Smooth muscle cell (in vitro differentiated cells): Measurements from ENCODE around the gene SP8. TPM values are rescaled to one million over a fixed set of nuclear protein-coding genes. Genes with fewer than 3 reads are reported as not detected.

Experiments used
- DNase-seq: peaks from one replicate; lab custom pipeline; 2025; ENCODE audit not compliant: unreplicated experiment; lab: John Stamatoyannopoulos, UW
- H2AFZ ChIP-seq: fragments of 200-600 bp; sonication (generic); 2 replicates; pipeline ENCODE4 v1.6.0; 2016; ENCODE audit warnings: antibody characterized with exemption, low read depth, mild to moderate bottlenecking
- H3F3A ChIP-seq: fragments of 200-600 bp; sonication (generic); 2 replicates; pipeline ENCODE4 v1.6.0; 2017; ENCODE audit warnings: antibody characterized with exemption, low read depth
- H3K27ac ChIP-seq: fragments of 200-600 bp; sonication (generic); 2 replicates; pipeline ENCODE4 v1.5.1; 2016; ENCODE audit warnings: low read depth, mild to moderate bottlenecking
- H3K27me3 ChIP-seq: fragments of 200-600 bp; sonication (generic); 2 replicates; pipeline ENCODE4 v1.6.1; 2016; ENCODE audit warnings: low read depth, mild to moderate bottlenecking
- H3K36me3 ChIP-seq: fragments of 200-600 bp; sonication (generic); 2 replicates; pipeline ENCODE4 v1.5.1; 2016; ENCODE audit warnings: low read depth
- H3K4me1 ChIP-seq: fragments of 200-600 bp; sonication (generic); 2 replicates; pipeline ENCODE4 v1.5.1; 2016; ENCODE audit warnings: low read depth
- H3K4me2 ChIP-seq: fragments of 200-600 bp; sonication (generic); 2 replicates; pipeline ENCODE4 v1.6.0; 2016; ENCODE audit warnings: mild to moderate bottlenecking
- H3K4me3 ChIP-seq: fragments of 200-600 bp; sonication (generic); 2 replicates; pipeline ENCODE4 v1.5.1; 2016; ENCODE audit warnings: mild to moderate bottlenecking
- H3K79me2 ChIP-seq: fragments of 200-600 bp; sonication (generic); 2 replicates; pipeline ENCODE4 v1.6.0; 2016; ENCODE audit warnings: low read depth, mild to moderate bottlenecking
- H3K9ac ChIP-seq: fragments of 200-600 bp; sonication (generic); 2 replicates; pipeline ENCODE4 v1.6.0; 2016; ENCODE audit warnings: low read depth
- H3K9me3 ChIP-seq: fragments of 200-600 bp; sonication (generic); replicated peaks from 2 replicates; pipeline ENCODE4 v1.5.1; 2016; ENCODE audit warnings: low read depth
- H4K20me1 ChIP-seq: fragments of 200-600 bp; sonication (generic); 2 replicates; pipeline ENCODE4 v1.6.0; 2016; ENCODE audit warnings: low read depth
- CTCF ChIP-seq: fragments of 200-600 bp; sonication (generic); IDR thresholded peaks from 2 replicates; pipeline ENCODE4 v1.5.1; 2017; ENCODE audit warnings: borderline replicate concordance, mild to moderate bottlenecking, antibody characterized with exemption; ENCODE audit not compliant: insufficient read depth, poor library complexity, severe bottlenecking
- WGBS: methylation state at CpG from one replicate; pipeline ENCODE4 v1.1.7; 2016; ENCODE audit warnings: low lambda C conversion rate; 5-methylcytosine and 5-hydroxymethylcytosine counted together
- polyA plus RNA-seq: library from polyadenylated mRNA; unstranded; fragments of >200 nt; fragmentation: Nextera tagmentation; extraction: Ambion mirVana; gene quantifications from 2 replicates; pipeline ENCODE4 v1.2.1, GENCODE V29; 2016
- total RNA-seq: library from RNA; depleted of rRNA; stranded (reverse); fragments of >200 nt; gene quantifications from 2 replicates; pipeline ENCODE4 v1.2.3, GENCODE V29; 2014

SP8 gene
- total and polyA plus RNA-seq, 2 experiments from 2014 or later: not detected

GRCh38 chr7:20745702-20746101, 41.0 kb downstream of the SP8 start:
- Histone ChIP-seq H3K79me2 (no peaks in the 10 kb centered on the region), H3K4me1 (no peaks in the 10 kb centered on the region), H3K36me3 (no peaks in the 10 kb centered on the region), H3K27me3 (no peaks in the 10 kb centered on the region), H3K4me2 (no peak overlapping the region), H2AFZ (no peak overlapping the region), H4K20me1 (no peaks in the 10 kb centered on the region), H3F3A (no peaks in the 10 kb centered on the region), H3K4me3 (no peak overlapping the region), H3K9ac (no peak overlapping the region), H3K27ac (no peak overlapping the region), H3K9me3 (no peaks in the 10 kb centered on the region)
- TF ChIP-seq CTCF: no peak
- DNase-seq: no peak
- WGBS: 86% methylated on average over 7 of the region's 7 CpGs

DNA sequence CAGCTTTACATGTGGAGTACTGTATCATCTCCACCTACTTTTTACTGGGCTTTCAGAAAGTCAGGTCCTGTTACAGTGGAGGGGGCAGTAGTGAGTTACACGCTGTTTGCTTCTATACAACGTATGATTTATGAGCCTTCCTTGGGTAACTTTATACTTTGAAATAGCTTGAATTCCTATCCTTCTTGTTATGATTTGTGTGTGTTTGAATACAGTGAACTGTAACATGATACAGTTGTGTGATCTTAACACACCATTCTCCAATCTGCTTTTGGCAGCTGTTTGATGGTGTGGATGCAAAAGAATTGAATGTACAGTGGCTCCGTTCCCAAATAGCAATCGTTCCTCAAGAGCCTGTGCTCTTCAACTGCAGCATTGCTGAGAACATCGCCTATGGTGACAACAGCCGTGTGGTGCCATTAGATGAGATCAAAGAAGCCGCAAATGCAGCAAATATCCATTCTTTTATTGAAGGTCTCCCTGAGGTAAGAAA, 41.7 kb downstream of the SP8 start:
- Histone ChIP-seq H3K79me2 (no peaks in the 10 kb centered on the region), H3K4me3 (no peak overlapping the region), H3K9ac (no peak overlapping the region), H2AFZ (no peak overlapping the region), H4K20me1 (no peaks in the 10 kb centered on the region), H3K27me3 (no peaks in the 10 kb centered on the region), H3F3A (no peaks in the 10 kb centered on the region), H3K9me3 (no peaks in the 10 kb centered on the region), H3K4me2 (no peak overlapping the region), H3K36me3 (no peaks in the 10 kb centered on the region), H3K27ac (no peak overlapping the region), H3K4me1 (no peaks in the 10 kb centered on the region)
- 84% methylated on average over 7 of the region's 7 CpGs for WGBS
- peak; percentile 2 for TF ChIP-seq CTCF
- no peak for DNase-seq

GRCh38 chr7:20742913-20743312, 43.8 kb downstream of the SP8 start:
- no peak for TF ChIP-seq CTCF
- no peak for DNase-seq
- H3K79me2 ChIP-seq: no peaks in the 10 kb centered on the region
- no peaks in the 10 kb centered on the region for H4K20me1 ChIP-seq
- peak overlapping the region; percentile 25 for H3K4me2 ChIP-seq
- H3K4me1 ChIP-seq: no peaks in the 10 kb centered on the region
- H3K36me3 ChIP-seq: no peaks in the 10 kb centered on the region
- H3F3A ChIP-seq: no peaks in the 10 kb centered on the region
- H3K9ac ChIP-seq: no peak overlapping the region
- WGBS: 45% methylated on average over 5 of the region's 5 CpGs
- no peaks in the 10 kb centered on the region for H3K9me3 ChIP-seq
- no peaks in the 10 kb centered on the region for H3K27me3 ChIP-seq
- no peak overlapping the region for H2AFZ ChIP-seq
- no peak overlapping the region for H3K4me3 ChIP-seq
- H3K27ac ChIP-seq: no peak overlapping the region

DNA sequence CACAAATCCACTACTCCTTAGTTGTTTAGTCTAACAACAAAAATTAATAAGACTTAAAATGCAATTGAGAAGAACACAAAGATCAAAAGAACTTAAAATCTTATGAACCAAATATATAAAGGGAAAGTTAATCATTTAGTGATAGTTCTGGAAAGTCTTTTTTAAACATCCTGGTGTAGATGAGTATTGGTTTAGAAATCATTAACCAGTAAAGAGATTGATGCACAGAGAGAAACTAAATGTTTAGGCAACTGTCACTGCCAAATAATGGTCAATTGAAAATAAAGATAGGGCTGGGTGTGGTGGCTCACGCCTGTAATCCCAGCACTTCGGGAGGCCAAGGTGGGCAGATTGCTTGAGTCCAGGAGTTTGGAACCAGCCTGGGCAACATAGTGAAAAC, 44.9 kb downstream of the SP8 start:
- Histone ChIP-seq H3K27me3 (no peaks in the 10 kb centered on the region), H3K79me2 (no peaks in the 10 kb centered on the region), H3K27ac (no peak overlapping the region), H2AFZ (no peak overlapping the region), H3K9ac (no peak overlapping the region), H3K4me2 (no peak overlapping the region), H3K4me1 (no peaks in the 10 kb centered on the region), H3K4me3 (no peak overlapping the region), H3F3A (no peaks in the 10 kb centered on the region), H4K20me1 (no peaks in the 10 kb centered on the region), H3K36me3 (no peaks in the 10 kb centered on the region), H3K9me3 (no peaks in the 10 kb centered on the region)
- no peak for TF ChIP-seq CTCF
- WGBS: 92% methylated on average over 2 of the region's 2 CpGs
- no peak for DNase-seq
